SK-N-SH (cell line): Measurements from ENCODE around the gene CD3D. TPM values are rescaled to one million over a fixed set of nuclear protein-coding genes. Genes with fewer than 3 reads are reported as not detected.

Source experiments
- CTCF ChIA-PET: fragments of 300-600, 350-600 bp; formaldehyde crosslinking; extraction: SDS; loops from one replicate; lab custom pipeline; 2021; lab: Yijun Ruan, JAX
- POLR2A ChIA-PET: fragments of 350-600 bp; sonication (Branson Sonifier 250); formaldehyde crosslinking; extraction: SDS; loops from one replicate; lab custom pipeline; 2020; ENCODE audit warnings: antibody characterized with exemption, inconsistent platforms; lab: Yijun Ruan, JAX
- DNase-seq: peaks from one replicate; pipeline ENCODE4 v3.0.0; 2012
- H2AFZ ChIP-seq: fragments of 200-600 bp; sonication (generic); 2 replicates; pipeline ENCODE4 v1.8.1; 2016; ENCODE audit warnings: antibody characterized with exemption, mild to moderate bottlenecking, low read depth
- H3F3A ChIP-seq: fragments of 200-600 bp; sonication (generic); replicated peaks from 2 replicates; pipeline ENCODE3; 2016; ENCODE audit warnings: antibody characterized with exemption, mild to moderate bottlenecking; ENCODE audit not compliant: insufficient read depth
- H3K27ac ChIP-seq, 2 experiments: fragments of 200-500 bp in 1 of 2; fragments of 200-600 bp in 1 of 2; sonication (Bioruptor generic) in 1 of 2; sonication (generic), shearing (Covaris generic) in 1 of 2; 2 replicates each; pipeline versions ENCODE4 v1.5.1 to v1.6.1; 2014 to 2016; ENCODE audit warnings: low read depth in 2 of 2, inconsistent platforms in 1 of 2, low read length in 1 of 2, mild to moderate bottlenecking in 1 of 2, mixed read lengths in 1 of 2
- H3K27me3 ChIP-seq: fragments of 200-600 bp; sonication (generic), shearing (Covaris generic); 2 replicates; pipeline ENCODE4 v1.6.1; 2016; ENCODE audit warnings: mixed run types; ENCODE audit not compliant: insufficient read depth
- H3K36me3 ChIP-seq, 2 experiments: fragments of 200-500 bp in 1 of 2; fragments of 200-600 bp in 1 of 2; sonication (Bioruptor generic) in 1 of 2; sonication (generic) in 1 of 2; replicated peaks in 1 of 2; 2 replicates each; pipeline versions ENCODE3 to v1.5.1; 2014 to 2016; ENCODE audit warnings: low read length in 1 of 2, mild to moderate bottlenecking in 1 of 2; ENCODE audit not compliant: insufficient read depth in 2 of 2, control insufficient read depth in 1 of 2
- H3K4me1 ChIP-seq, 2 experiments: fragments of 200-500 bp in 1 of 2; fragments of 200-600 bp in 1 of 2; sonication (Bioruptor generic) in 1 of 2; sonication (generic), shearing (Covaris generic) in 1 of 2; 2 replicates each; pipeline versions ENCODE4 v1.5.1 to v1.6.1; 2014 to 2016; ENCODE audit warnings: low read depth in 1 of 2, low read length in 1 of 2, mixed run types in 1 of 2; ENCODE audit not compliant: insufficient read depth in 2 of 2, control insufficient read depth in 1 of 2
- H3K4me2 ChIP-seq: fragments of 200-600 bp; sonication (generic), shearing (Covaris generic); 2 replicates; pipeline ENCODE4 v1.6.1; 2017; ENCODE audit warnings: mixed run types
- H3K4me3 ChIP-seq, 2 experiments: fragments of 200-500 bp in 1 of 2; fragments of 200-600 bp in 1 of 2; sonication (Bioruptor generic) in 1 of 2; sonication (generic), shearing (Covaris generic) in 1 of 2; 2 replicates each; pipeline versions ENCODE4 v1.5.1 to v1.8.1; 2014 to 2016; ENCODE audit warnings: low read depth in 2 of 2, inconsistent platforms in 1 of 2, low read length in 1 of 2, mild to moderate bottlenecking in 1 of 2, mixed read lengths in 1 of 2, moderate library complexity in 1 of 2
- H3K79me2 ChIP-seq: fragments of 200-600 bp; sonication (generic); 2 replicates; pipeline ENCODE4 v1.8.1; 2017; ENCODE audit warnings: mild to moderate bottlenecking; ENCODE audit not compliant: insufficient read depth
- H3K9ac ChIP-seq: fragments of 200-600 bp; sonication (generic); 2 replicates; pipeline ENCODE4 v1.6.1; 2017; ENCODE audit warnings: mixed run types
- H3K9me2 ChIP-seq: fragments of 200-600 bp; sonication (generic); 2 replicates; pipeline ENCODE4 v1.6.1; 2017; ENCODE audit warnings: mixed run types
- H3K9me3 ChIP-seq: fragments of 200-600 bp; sonication (generic); 2 replicates; pipeline ENCODE4 v1.6.1; 2017; ENCODE audit warnings: mixed run types, mild to moderate bottlenecking, moderate library complexity
- H4K20me1 ChIP-seq: fragments of 200-600 bp; sonication (generic); 2 replicates; pipeline ENCODE4 v1.6.1; 2017; ENCODE audit warnings: mild to moderate bottlenecking, mixed run types; ENCODE audit not compliant: insufficient read depth
- CHD2 ChIP-seq: fragments of 150-350 bp; IDR thresholded peaks from 2 replicates; pipeline ENCODE4 v1.6.1; 2018; ENCODE audit warnings: low read length; ENCODE audit not compliant: partially characterized antibody
- ELF1 ChIP-seq: IDR thresholded peaks from 2 replicates; pipeline ENCODE4 v1.4.0; 2012
- EP300 ChIP-seq, 2 experiments: IDR thresholded peaks; 2 replicates each; pipeline versions ENCODE4 v1.4.0 to v1.6.1; 2012; ENCODE audit warnings: borderline replicate concordance in 1 of 2, low read depth in 1 of 2, low read length in 1 of 2
- FOSL2 ChIP-seq: IDR thresholded peaks from 2 replicates; pipeline ENCODE4 v1.4.0; 2012; ENCODE audit warnings: low read depth, mild to moderate bottlenecking, moderate library complexity, borderline replicate concordance
- FOXM1 ChIP-seq: IDR thresholded peaks from 2 replicates; pipeline ENCODE4 v1.4.0; 2012; ENCODE audit warnings: low read depth, mild to moderate bottlenecking
- GATA2 ChIP-seq: sonication (generic); formaldehyde crosslinking; IDR thresholded peaks from 2 replicates; pipeline ENCODE4 v1.5.0; 2020; ENCODE audit warnings: mild to moderate bottlenecking, missing genetic modification reagents
- MEF2A ChIP-seq: IDR thresholded peaks from 2 replicates; pipeline ENCODE4 v1.4.0; 2012; ENCODE audit warnings: low read depth, borderline replicate concordance
- MXI1 ChIP-seq: IDR thresholded peaks from 2 replicates; pipeline ENCODE4 v1.6.1; 2012; ENCODE audit warnings: mild to moderate bottlenecking, low read depth, low read length, improper control_type of control experiment
- NFIC ChIP-seq: IDR thresholded peaks from 2 replicates; pipeline ENCODE4 v1.4.0; 2012; ENCODE audit warnings: borderline replicate concordance
- POLR2AphosphoS5 ChIP-seq: IDR thresholded peaks from 2 replicates; pipeline ENCODE4 v1.6.1; 2012; ENCODE audit warnings: low read depth, low read length
- RAD21 ChIP-seq: IDR thresholded peaks from 2 replicates; pipeline ENCODE4 v1.6.1; 2012; ENCODE audit warnings: mild to moderate bottlenecking, low read length
- REST ChIP-seq: IDR thresholded peaks from 2 replicates; pipeline ENCODE4 v1.6.1; 2012; ENCODE audit warnings: mild to moderate bottlenecking, low read depth, low read length, moderate library complexity
- RXRA ChIP-seq: IDR thresholded peaks from 2 replicates; pipeline ENCODE4 v1.4.0; 2012; ENCODE audit warnings: low read depth, mild to moderate bottlenecking, borderline replicate concordance
- SIN3A ChIP-seq: IDR thresholded peaks from 2 replicates; pipeline ENCODE4 v1.6.1; 2012; ENCODE audit warnings: low read depth, mild to moderate bottlenecking, low read length, moderate library complexity, borderline replicate concordance
- TAF1 ChIP-seq: IDR thresholded peaks from 2 replicates; pipeline ENCODE4 v1.6.1; 2012; ENCODE audit warnings: low read depth, mild to moderate bottlenecking, low read length, moderate library complexity, borderline replicate concordance
- TCF12 ChIP-seq: IDR thresholded peaks from 2 replicates; pipeline ENCODE4 v1.4.0; 2012
- TEAD4 ChIP-seq: IDR thresholded peaks from 2 replicates; pipeline ENCODE4 v1.4.0; 2012; ENCODE audit warnings: mild to moderate bottlenecking, borderline replicate concordance; ENCODE audit not compliant: insufficient read depth
- USF1 ChIP-seq: IDR thresholded peaks from 2 replicates; pipeline ENCODE4 v1.4.0; 2012; ENCODE audit warnings: low read depth, borderline replicate concordance
- YY1 ChIP-seq: IDR thresholded peaks from 2 replicates; pipeline ENCODE4 v1.4.0; 2012; ENCODE audit warnings: low read depth, mild to moderate bottlenecking
- ZBTB33 ChIP-seq: IDR thresholded peaks from 2 replicates; pipeline ENCODE4 v1.4.0; 2012; ENCODE audit warnings: low read depth, borderline replicate concordance
- WGBS: methylation state at CpG from one replicate; pipeline ENCODE4 v1.1.6; 2017; ENCODE audit warnings: low lambda C conversion rate; 5-methylcytosine and 5-hydroxymethylcytosine counted together
- polyA plus RNA-seq, 3 experiments: library from polyadenylated mRNA; depleted of rRNA; stranded (reverse); fragments of >200 nt; gene quantifications; 2 replicates each; pipeline ENCODE4 v1.2.3, GENCODE V29; 2012

CD3D gene
- polyA plus RNA-seq, 1 of the 3 experiments (the other 2 are of a cell fraction) = 0.44 TPM

GRCh38 chr11:118334745-118335144 is 7.8 kb downstream of the CD3D start:
- H3K27me3 ChIP-seq = no peaks in the 10 kb centered on the region; the same call in 1 of the 2 replicates
- H3K4me1 ChIP-seq = no peaks in the 10 kb centered on the region
- no peak overlapping the region for H3K4me2 ChIP-seq
- no peak overlapping the region for H3K4me3 ChIP-seq
- no peak overlapping the region for H3K27ac ChIP-seq
- ChIA-PET POLR2A (no interaction called here), CTCF (interaction anchor here (0.9 kb wide), 1 partner anchor 18 kb away, joined by 3 read pairs; no protein-coding TSS in a partner anchor)
- H3K9ac ChIP-seq = no peak overlapping the region
- no peaks in the 10 kb centered on the region for H4K20me1 ChIP-seq
- H3F3A ChIP-seq = no peaks in the 10 kb centered on the region
- DNase-seq = no peak
- no peaks in the 10 kb centered on the region for H3K9me2 ChIP-seq
- WGBS = 0% methylated on average over 1 of the region's 1 CpG
- H3K36me3 ChIP-seq = no peaks in the 10 kb centered on the region
- no peaks in the 10 kb centered on the region for H3K9me3 ChIP-seq
- H3K79me2 ChIP-seq = no peaks in the 10 kb centered on the region
- no peak overlapping the region for H2AFZ ChIP-seq
- no peak for TF ChIP-seq USF1
- TF ChIP-seq YY1 = no peak
- TF ChIP-seq MEF2A = no peak
- no peak for TF ChIP-seq FOXM1
- no peak for TF ChIP-seq POLR2AphosphoS5
- TF ChIP-seq ZBTB33 = no peak
- no peak for TF ChIP-seq NFIC
- TF ChIP-seq SIN3A = no peak
- no peak for TF ChIP-seq ELF1
- TF ChIP-seq GATA2 = no peak
- TF ChIP-seq RAD21 = no peak
- TF ChIP-seq TAF1 = no peak
- TF ChIP-seq TEAD4 = no peak
- no peak for TF ChIP-seq FOSL2
- TF ChIP-seq RXRA = no peak

DNA sequence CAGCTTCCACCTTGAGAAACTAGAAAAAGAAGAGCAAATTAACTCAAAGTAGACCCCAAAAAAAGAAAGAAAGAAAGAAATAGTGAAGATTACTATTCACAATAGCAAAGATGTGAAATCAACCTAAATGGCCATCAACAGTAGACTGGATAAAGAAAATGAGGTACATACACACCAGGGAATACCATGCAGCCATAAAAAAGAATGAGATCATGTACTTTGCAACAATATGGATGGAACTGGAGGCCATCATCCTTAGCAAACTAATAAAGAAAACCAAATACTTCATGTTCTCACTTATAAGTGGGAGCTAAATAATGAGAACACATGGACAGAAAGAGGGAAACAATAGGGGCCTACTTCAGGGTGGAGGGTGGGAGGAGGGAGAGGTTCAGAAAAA is 13.8 kb downstream of the CD3D start:
- no peak for DNase-seq
- Histone ChIP-seq H3K4me2 (no peak overlapping the region), H4K20me1 (no peaks in the 10 kb centered on the region), H3K79me2 (no peaks in the 10 kb centered on the region), H3K27ac (no peak overlapping the region), H3K4me3 (no peak overlapping the region), H3K27me3 (0 out of 2 replicates have a peak, but pooled peaks cover 4% of the 10 kb centered on the region), H3K9ac (no peak overlapping the region), H3K9me2 (no peaks in the 10 kb centered on the region), H3K9me3 (no peaks in the 10 kb centered on the region), H3K36me3 (no peaks in the 10 kb centered on the region), H3F3A (no peaks in the 10 kb centered on the region), H2AFZ (no peak overlapping the region), H3K4me1 (no peaks in the 10 kb centered on the region)
- ChIA-PET POLR2A (no interaction called here), CTCF (no interaction called here)
- TF ChIP-seq ELF1 = no peak
- no peak for TF ChIP-seq ZBTB33
- TF ChIP-seq GATA2 = no peak
- no peak for TF ChIP-seq MEF2A
- TF ChIP-seq REST = no peak
- no peak for TF ChIP-seq MXI1
- TF ChIP-seq EP300 (IDR thresholded peaks at IDR 0.05; ENCODE audit: borderline replicate concordance in 1 of 2, low read depth in 1 of 2, low read length in 1 of 2) = no peak
- no peak for TF ChIP-seq POLR2AphosphoS5
- no peak for TF ChIP-seq CHD2
- no peak for TF ChIP-seq TCF12
- no peak for TF ChIP-seq FOSL2
